Body of pancreas (tissue), 4 donors: ENCODE data around the gene RLN1. TPM values are rescaled to one million over a fixed set of nuclear protein-coding genes. Genes with fewer than 3 reads are reported as not detected.
"Not testable (repeated sequence)": the region's sequence is repeated elsewhere in the genome, so short reads cannot be mapped to it uniquely, and the experiment has no call there.

ENCODE experiments used
- ATAC-seq: fragments of 150-250 bp; one replicate; pipeline ENCODE4 v1.9.1; 2016
- DNase-seq, 4 donors: peaks; one replicate each; pipeline ENCODE4 v3.0.0-alpha.2; 2019
- H3K27ac ChIP-seq, 4 donors: fragments of 200-600 bp; sonication (generic); 1 replicate in 3 of 4; 2 replicates in 1 of 4; pipeline versions ENCODE4 v1.5.1 to v1.6.1; 2016 to 2019; ENCODE audit warnings: mild to moderate bottlenecking in 1 of 4, mixed read lengths in 1 of 4, moderate library complexity in 1 of 4
- H3K27me3 ChIP-seq, 2 donors: fragments of 200-600 bp; sonication (generic); one replicate each; pipeline ENCODE4 v1.6.0; 2016; ENCODE audit warnings: mild to moderate bottlenecking in 1 of 2
- H3K36me3 ChIP-seq, 2 donors: fragments of 200-600 bp; sonication (generic); replicated peaks in 1 of 2; 2 replicates each; pipeline ENCODE4 v1.5.1; 2016; ENCODE audit warnings: low read depth in 2 of 2; ENCODE audit not compliant: insufficient read depth in 1 of 2
- H3K4me1 ChIP-seq: fragments of 200-600 bp; sonication (generic); one replicate; pipeline ENCODE4 v1.6.0; 2016
- H3K4me3 ChIP-seq, 2 donors: fragments of 200-600 bp; sonication (generic); 1 replicate in 1 of 2; 2 replicates in 1 of 2; pipeline ENCODE4 v1.5.1; 2016 to 2019
- H3K9me3 ChIP-seq, 3 donors: fragments of 200-600 bp; sonication (generic); 1 replicate in 2 of 3; 2 replicates in 1 of 3; pipeline ENCODE4 v1.5.1; 2016
- CTCF ChIP-seq, 7 experiments: fragments of 450-650 bp in 4 of 7; fragments of 200-600 bp in 3 of 7; sonication (generic) in 3 of 7; IDR thresholded peaks; one replicate each; pipeline ENCODE4 v1.5.1; 2016 to 2019; ENCODE audit warnings: antibody characterized with exemption in 7 of 7
- POLR2A ChIP-seq, 3 donors: fragments of 450-650 bp; IDR thresholded peaks; one replicate each; pipeline ENCODE4 v1.6.1; 2016; ENCODE audit warnings: antibody characterized with exemption in 3 of 3, mild to moderate bottlenecking in 2 of 3
- WGBS, 2 donors: methylation state at CpG; one replicate each; pipeline ENCODE4 v1.1.5; 2017; 5-methylcytosine and 5-hydroxymethylcytosine counted together
- intact Hi-C: fragments of 100-400 bp; cut with DNase I; formaldehyde crosslinking; loops from one replicate; pipeline ENCODE4 v1.15.1; 2023
- total RNA-seq, 2 donors: library from RNA; depleted of rRNA; stranded (reverse); fragments of >200 nt; gene quantifications; one replicate each; pipeline ENCODE4 v1.1.0, GENCODE V29; 2016

The RLN1 gene
- total RNA-seq, 2 donors from 2014 or later = not detected

GRCh38 chr9:5352637-5353248 is 13.1 kb upstream of the RLN1 start:
- TF ChIP-seq POLR2A (IDR thresholded peaks at IDR 0.05) = no peak
- no peak for TF ChIP-seq CTCF (IDR thresholded peaks at IDR 0.05)
- intact Hi-C loops = no loop called here

GRCh38 chr9:5336688-5337087 is 3.0 kb downstream of the RLN1 start:
- 46 to 73% methylated on average over 4 of the region's 4 CpGs for WGBS, 2 donors
- intact Hi-C loops = no loop called here
- no peak for ATAC-seq

More at GRCh38 chr9:5352637-5353248, 13.1 kb upstream of the RLN1 start:
- no peak overlapping the region for H3K27ac ChIP-seq
- no peaks in the 10 kb centered on the region for H3K4me1 ChIP-seq
- no peaks in the 10 kb centered on the region for H3K27me3 ChIP-seq
- DNase-seq (no peak), ATAC-seq (no peak)
- peaks cover 0 to 6% (median 0%) of the 10 kb centered on the region in 3 donors for H3K9me3 ChIP-seq
- WGBS, 2 donors = 61 to 78% methylated on average over 1 of the region's 1 CpG
- H3K4me3 ChIP-seq = no peak overlapping the region
- no peaks in the 10 kb centered on the region for H3K36me3 ChIP-seq

GRCh38 chr9:5331276-5331675 is 8.4 kb downstream of the RLN1 start:
- 76 to 78% methylated on average over 3 of the region's 3 CpGs for WGBS, 2 donors
- ATAC-seq, H3K27ac ChIP-seq, H3K9me3 ChIP-seq, H3K4me3 ChIP-seq, DNase-seq, H3K27me3 ChIP-seq, H3K4me1 ChIP-seq, intact Hi-C loops, H3K36me3 ChIP-seq: not testable (repeated sequence)

More at GRCh38 chr9:5336688-5337087, 3.0 kb downstream of the RLN1 start:
- H3K27me3 ChIP-seq = no peaks in the 10 kb centered on the region
- H3K36me3 ChIP-seq = no peaks in the 10 kb centered on the region
- TF ChIP-seq CTCF (IDR thresholded peaks at IDR 0.05) = no peak
- no peaks in the 10 kb centered on the region for H3K4me1 ChIP-seq
- H3K9me3 ChIP-seq = no peaks in the 10 kb centered on the region
- no peak overlapping the region for H3K4me3 ChIP-seq
- no peak overlapping the region for H3K27ac ChIP-seq
- DNase-seq = no peak

GRCh38 chr9:5326893-5327548 is 12.7 kb downstream of the RLN1 start:
- Histone ChIP-seq H3K4me1 (no peaks in the 10 kb centered on the region), H3K27me3 (no peaks in the 10 kb centered on the region), H3K9me3 (no peaks in the 10 kb centered on the region), H3K27ac (no peak overlapping the region), H3K4me3 (no peak overlapping the region), H3K36me3 (no peaks in the 10 kb centered on the region)
- intact Hi-C loops = no loop called here
- no peak for TF ChIP-seq CTCF (IDR thresholded peaks at IDR 0.05)
- TF ChIP-seq POLR2A (IDR thresholded peaks at IDR 0.05) = no peak
- 37 to 52% methylated on average over 10 of the region's 10 CpGs for WGBS, 2 donors
- DNase-seq (peak; percentile 35 to 75 (median 69)), ATAC-seq (peak; percentile 24)

- Histone ChIP-seq H3K27me3 (no peaks in the 10 kb centered on the region), H3K4me1 (no peaks in the 10 kb centered on the region), H3K36me3 (no peaks in the 10 kb centered on the region), H3K4me3 (no peak overlapping the region), H3K9me3 (no peaks in the 10 kb centered on the region), H3K27ac (no peak overlapping the region)
- DNase-seq = no peak
- no peak for ATAC-seq
- TF ChIP-seq POLR2A (IDR thresholded peaks at IDR 0.05) = no peak
- intact Hi-C loops = no loop called here
Measured at GRCh38 chr9:5326187-5326586, 13.5 kb downstream of the RLN1 start.

- H3K4me3 ChIP-seq, H3K27me3 ChIP-seq, H3K9me3 ChIP-seq, intact Hi-C loops, DNase-seq, H3K36me3 ChIP-seq, ATAC-seq, H3K27ac ChIP-seq, H3K4me1 ChIP-seq: not testable (repeated sequence)
- WGBS, 2 donors = 38 to 50% methylated on average over 1 of the region's 1 CpG
Measured at GRCh38 chr9:5321601-5322000, 18.1 kb downstream of the RLN1 start.
